ENCODE results near the gene SLC35F3.

SLC35F3 gene

DNA sequence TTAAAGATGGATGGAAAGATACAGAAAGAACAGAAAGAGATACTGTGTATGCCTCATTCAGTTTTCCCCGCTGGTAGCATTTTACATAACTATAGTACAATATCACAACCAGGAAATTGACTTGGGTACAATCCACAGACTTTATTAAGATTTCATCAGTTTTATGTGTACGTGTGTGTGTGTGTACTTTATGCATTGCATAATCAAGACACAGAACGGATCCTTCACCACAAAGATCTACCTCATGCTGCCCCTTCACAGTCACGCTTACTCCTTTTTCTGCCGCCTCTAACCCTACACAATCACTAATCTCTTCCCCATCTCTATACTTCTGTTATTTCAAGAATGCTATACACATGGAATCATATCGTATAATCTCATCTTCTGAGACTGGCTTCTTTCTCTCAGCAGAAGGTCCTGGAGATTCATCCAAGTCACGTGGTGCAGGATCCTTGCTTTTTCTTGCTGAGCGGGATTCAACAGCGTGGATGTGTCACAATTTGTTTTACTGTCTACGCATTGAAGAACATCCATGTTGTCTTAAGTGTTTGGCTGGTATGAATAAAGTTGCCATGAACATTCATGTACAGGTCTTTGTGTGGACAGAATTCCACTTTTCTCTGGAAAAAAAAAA lies 76.7 kb downstream of the SLC35F3 start:
- DNase-seq: peak; percentile 5

DNA sequence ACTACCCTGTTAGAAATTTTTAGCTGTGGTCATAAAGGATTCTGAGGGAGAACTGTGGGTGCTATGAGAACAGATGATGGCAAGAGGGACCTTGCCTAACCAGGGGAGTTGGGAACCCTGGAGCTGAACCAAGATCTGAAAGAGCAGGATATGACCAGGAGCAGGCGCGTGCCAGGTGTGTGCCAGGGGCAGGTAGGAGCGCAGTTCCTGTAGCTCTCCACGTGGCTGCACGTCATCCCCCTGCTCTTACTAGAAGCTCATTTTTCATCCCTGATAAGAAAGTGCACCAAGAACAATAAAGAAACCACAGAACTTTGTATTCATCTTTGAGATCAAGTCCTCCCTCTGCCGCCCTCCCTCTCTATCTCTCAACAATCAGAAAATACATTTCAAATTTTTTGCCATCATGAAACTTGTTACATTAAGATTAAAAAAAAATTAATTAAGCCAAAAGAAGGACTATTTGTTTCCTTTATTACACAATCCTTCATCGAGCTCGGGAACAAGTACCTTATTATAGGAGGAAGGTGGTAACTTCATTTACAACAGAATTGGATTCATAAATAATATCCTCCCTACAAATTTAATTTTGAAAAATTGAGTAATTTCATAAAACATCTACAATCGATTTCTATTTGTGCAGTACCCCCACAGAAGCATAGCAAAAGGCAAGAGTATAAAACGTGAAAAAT lies 78.5 kb downstream of the SLC35F3 start:
- no peak for DNase-seq

DNA sequence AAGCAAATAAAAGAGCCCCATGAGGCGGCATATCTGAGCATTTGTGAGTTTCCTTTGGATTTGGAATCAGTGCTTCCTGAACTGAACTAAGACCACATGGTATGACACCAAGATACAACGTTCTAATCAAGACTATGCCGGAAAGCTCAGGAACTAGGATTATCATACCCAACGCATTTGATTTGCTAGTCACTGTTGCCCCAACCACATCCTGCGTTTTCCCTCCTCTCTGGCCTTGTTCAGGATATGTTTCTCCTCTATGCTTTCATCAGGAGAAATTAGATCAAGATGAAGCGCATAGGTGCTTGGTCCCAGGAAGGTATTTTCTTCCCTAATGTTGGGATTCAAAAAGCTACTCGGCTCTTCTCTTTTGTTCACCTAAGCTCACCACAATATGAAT lies 79.3 kb downstream of the SLC35F3 start:
- DNase-seq: no peak

DNA sequence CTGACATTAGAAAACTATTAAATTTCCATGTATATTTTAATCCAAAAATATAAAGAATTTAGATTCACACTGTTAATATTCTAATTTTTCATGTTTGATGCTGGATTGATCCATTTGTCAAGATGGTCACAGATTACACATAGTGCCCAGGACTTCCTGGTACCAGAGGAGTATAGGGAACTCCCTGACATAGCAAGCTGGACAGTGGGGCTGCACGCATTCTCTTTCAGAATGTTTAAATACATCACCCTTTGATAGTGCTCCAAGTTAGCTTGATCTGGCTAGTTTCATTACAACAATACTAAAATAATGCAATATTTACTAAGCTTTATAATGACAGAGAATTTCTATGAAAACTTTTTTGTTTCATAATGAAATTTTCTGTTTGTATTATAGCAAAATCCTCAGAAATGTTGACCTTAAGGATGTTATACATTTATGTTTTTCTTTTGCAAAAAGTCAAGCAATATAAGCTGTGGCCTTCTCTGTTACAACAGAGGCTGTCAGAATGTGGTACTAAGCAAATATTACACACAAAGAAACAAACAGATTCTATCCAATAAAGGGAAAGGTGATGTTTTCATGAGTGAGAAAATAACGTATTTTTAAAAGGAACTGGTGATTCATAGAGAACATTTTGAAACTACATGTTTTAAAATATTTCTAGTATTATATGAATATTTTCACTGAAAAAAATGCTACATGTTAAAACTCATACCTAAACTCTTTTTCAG lies 84.7 kb downstream of the SLC35F3 start:
- DNase-seq: no peak

DNA sequence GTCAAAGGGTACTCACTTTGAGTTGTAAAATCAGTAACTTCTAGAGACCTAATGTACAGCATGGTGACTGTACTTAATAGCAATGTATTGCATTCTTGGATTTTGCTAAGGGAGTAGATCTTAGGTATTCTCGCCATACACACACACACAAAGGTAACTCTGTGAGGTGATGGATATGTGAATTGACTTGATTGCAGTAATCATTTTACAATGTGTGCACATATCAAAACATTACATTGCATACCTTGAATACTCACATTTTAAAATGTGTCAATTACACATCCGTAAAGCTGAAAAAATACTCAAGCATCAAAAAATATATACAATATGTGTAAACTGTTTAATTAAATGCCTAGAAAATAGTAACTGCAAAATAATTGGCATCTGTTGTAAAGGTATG lies 86.0 kb downstream of the SLC35F3 start:
- DNase-seq: no peak

DNA sequence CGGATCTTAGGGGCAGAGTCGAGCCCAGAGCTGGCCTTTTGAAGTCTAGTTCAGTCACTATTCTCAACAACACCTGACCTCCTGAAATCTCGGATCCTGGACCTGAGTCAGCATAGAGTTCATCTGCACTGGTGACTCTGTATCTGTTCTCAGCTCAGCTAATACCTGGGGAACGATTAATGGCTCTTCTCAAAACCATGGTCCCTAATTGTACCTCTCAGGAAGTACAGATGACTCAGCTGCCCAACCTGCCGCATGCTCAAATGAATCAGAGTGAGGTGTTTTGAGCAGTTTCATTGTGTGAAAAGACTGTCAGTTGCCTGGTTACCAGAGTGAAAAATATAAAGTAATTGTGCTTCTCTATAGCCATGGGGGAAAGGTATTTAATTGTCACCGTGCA lies 89.2 kb downstream of the SLC35F3 start:
- no peak for DNase-seq

DNA sequence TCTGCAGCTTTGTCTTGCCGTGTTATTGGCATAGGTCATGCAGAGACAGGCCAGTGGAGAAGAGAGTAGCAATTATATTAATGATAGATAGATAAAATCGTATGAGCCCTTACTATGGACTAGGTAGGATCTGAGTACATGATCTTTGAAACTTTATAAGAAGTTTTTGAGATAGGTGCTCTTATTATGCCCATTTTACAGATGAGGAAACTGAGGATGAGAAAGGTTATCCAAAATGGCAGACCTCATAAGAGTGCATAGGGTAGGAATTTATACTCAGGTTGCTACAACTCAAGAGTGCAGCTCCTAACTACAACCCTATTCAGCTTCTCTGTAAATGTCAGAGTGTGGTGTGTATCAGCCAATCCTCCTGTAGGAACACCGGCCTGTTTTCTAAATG lies 89.6 kb downstream of the SLC35F3 start:
- no peak for DNase-seq

DNA sequence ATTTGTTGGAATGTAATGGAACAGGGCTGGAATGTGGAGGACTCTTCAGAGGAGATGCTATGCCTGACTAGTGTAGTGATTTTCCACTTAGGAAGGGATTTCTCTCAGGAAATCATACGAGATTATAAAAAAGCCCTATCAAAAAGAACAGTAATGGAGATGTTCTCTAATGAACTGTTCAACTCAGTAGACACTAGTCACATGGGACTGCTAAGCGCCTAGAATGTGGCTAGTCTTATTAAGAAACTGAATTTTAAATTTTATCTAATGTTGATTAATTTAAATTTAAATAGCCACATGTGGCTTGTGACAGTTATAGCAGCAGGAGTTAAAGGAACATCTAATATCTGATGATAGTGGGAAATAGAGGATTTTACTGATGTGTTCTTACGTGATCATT lies 94.0 kb downstream of the SLC35F3 start:
- no peak for DNase-seq

DNA sequence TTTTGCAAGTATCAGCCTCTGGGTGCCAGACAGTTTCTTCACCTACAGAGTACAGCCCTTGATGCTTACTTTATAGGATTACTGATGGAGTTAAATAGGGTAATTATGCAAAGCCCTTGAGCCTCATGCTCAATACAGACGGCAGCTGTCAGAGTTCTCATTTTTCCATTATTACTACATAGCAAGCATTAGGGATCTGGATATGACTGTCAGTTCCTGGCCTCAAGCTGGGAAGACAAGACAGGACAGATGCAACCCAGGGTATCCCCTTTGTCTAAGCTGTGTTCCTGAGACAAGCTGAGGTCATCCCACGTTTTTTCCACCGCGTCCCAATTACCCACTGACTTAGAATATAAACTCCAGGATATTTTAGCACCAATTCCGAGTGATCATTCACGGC lies 94.4 kb downstream of the SLC35F3 start:
- no peak for DNase-seq

DNA sequence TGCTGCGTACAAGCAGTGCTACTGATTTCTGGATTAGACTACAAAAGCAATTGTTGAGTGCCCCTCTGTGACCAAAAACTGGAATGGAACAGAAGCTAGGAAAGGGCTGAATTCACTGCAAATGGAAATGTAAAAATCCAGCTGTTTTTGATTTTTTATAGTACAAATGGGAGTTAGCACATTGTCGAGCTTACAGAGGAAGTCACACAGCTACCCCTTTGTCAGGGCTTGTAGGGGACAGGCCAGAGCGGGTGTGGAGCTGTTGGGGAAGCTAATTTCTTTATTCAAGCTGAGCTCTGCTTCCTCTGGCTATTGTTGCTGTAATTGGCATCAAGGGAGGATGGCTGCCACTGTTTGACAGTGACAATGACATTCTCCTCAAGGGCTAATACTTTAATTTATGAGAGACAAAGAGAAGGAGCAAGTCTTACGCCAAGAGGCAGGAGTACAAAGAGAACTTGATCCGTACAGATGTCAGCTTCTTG lies 96.1 kb downstream of the SLC35F3 start:
- no peak for DNase-seq

DNA sequence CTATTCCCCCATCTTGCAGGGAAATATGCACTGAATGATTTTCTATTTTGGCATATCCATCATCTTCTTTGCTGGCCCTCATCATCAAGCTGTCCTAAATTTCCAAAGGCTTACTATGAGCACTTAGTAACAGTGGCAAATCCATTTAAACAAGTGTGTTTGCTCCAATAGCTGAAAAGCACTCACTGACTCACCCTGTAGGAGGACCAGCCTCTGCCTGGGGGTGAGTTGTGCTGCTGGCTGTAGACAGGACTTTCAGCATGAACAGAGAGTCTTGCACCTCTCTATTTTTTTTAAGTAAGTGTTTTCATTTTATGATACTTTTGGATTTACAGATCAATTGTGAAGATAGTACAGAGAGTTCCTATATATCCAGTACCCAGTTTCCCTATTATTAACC lies 97.3 kb downstream of the SLC35F3 start:
- no peak for DNase-seq

DNA sequence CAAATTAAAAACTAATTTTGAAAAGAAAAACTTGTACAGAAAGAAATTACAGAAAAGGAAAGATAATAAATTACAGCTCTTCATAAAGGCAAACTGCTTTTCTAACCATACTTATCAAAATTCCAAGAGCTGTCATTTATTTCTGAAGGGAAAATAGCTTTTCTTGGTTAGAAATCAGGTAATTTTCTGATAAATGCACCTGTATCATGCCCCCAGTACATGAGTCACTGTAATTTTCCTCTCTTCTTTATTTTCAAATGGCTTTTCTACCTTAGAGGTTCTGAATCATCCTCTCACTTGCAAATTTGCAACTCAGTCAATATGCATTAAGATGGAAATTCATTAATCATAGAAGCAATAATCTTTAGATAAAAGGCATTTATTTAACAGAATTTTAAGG lies 100.1 kb downstream of the SLC35F3 start:
- no peak for DNase-seq

DNA sequence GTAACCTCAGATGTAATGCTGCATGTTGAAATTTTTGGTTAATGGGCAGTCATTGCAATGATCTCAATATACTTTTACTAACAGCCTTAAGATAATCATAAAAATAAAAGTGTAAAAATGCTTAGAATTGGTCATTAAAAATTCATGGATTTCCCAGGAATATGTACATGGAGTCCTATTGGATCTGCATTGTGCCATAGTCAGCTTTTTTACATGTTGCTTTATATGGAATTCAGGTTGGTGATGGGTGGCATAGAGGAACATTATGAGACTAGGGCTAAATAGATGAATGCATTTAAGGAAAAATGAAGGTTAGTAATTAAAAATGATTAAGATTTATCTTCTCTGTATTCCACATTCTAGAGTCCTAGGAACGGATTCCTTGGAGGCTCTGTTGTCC lies 103.2 kb downstream of the SLC35F3 start:
- DNase-seq: no peak

DNA sequence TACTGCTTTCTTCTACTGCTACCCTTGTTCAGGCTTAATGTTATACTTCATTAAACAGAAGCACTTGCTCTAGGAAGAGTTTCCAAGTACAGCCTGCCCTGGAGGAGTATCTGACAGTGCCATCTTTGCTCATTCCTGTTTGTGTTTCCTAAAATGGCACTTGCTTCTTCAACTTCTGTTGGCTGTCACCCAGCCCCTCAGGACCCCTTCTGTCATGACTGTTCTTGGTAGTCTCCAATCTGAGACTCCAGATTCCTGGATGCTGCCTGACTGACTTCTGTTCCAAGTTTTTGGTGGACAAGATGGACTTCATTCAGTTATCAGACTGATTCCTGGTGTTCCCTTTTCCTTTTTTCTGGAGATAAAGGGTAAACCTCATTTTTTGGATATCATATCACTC lies 104.1 kb downstream of the SLC35F3 start:
- no peak for DNase-seq

DNA sequence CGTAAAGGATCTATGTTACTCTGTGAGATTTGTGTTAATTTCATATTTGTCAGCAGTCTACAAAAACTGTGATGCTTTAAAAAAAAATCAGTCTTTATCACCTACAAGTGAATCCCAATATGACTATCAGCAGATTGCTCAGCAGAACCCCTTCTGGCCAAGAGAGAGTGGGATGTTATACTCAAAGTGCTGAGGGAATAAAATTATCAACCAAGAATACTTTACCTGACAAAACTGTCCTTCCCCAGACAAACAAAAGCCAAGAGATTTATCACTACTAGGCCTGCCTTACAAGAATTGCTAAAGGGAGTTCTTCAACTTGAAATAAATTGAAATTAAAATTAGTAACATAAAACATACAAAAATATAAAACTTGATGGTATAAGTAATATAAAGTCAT lies 105.2 kb downstream of the SLC35F3 start:
- DNase-seq: no peak

DNA sequence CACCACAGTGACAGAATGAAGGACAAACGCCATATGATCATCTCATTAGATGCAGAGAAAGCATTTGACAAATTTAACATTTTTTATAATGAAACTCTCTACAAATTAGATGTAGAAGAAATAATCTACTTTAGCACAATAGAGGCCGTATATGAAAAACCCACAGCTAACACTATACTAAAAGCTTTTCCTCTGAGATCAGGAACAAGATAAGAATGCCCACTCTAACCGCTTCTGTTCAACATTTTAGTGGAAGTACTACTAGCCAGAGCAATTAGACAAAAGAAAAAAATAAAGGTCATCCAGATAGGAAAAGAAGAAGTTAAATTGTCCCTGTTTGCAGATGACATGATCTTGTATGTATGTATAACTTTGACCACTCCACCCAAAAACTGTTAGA lies 109.7 kb downstream of the SLC35F3 start:
- peak; percentile 3 for DNase-seq

DNA sequence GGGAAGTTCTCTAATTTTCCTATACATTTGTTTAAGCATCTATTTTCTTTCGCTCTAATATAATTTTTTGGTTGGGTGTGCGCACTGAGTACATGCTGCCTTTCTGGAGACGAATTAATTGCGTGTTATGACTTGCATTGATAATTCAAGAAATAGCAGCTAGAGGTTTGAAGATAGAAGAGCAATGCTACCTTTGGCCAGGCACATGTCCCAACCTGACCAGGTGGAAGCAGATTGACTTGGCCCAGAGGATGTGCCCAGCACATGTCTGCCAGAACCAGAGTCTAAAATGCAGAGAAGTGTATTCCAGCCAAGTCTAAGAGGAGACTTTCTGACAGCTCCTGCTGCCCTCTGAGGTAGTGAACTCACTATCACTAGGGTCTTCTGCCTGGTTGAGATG lies 114.3 kb downstream of the SLC35F3 start:
- DNase-seq: no peak

DNA sequence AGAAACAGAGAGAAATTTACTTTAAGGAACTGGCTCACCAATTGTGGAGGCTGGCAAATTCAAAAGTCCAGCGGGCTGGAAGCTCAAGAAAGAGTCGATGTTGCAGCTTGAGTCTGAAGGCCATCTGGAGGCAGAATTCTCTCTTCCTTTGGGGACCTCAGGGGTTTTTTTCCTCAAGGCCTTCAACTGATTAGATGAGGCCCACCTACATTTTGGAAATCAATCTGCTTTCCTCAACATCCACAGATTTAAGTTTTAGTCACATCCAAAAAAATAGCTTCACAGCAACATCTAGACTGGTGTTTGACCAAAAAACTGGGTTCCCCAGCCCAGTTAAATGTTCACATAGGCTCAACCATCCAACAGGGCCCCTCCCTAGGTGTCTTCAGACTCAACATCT lies 114.9 kb downstream of the SLC35F3 start:
- DNase-seq: no peak

DNA sequence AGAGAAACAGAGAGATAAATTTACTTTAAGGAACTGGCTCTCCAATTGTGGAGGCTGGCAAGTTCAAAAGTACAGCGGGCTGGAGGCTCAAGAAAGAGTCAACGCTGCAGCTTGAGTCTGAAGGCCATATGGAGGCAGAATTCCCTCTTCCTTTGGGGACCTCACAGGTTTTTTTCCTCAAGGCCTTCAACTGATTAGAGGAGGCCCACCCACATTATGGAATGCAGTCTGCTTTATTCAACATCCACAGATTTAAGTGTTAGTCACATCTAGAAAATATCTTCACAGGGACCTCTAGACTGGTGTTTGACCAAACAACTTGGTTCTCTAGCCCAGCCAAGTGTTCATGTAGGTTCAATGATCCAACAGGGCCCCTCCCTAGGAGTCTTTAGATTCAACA lies 117.8 kb downstream of the SLC35F3 start:
- DNase-seq: no peak

DNA sequence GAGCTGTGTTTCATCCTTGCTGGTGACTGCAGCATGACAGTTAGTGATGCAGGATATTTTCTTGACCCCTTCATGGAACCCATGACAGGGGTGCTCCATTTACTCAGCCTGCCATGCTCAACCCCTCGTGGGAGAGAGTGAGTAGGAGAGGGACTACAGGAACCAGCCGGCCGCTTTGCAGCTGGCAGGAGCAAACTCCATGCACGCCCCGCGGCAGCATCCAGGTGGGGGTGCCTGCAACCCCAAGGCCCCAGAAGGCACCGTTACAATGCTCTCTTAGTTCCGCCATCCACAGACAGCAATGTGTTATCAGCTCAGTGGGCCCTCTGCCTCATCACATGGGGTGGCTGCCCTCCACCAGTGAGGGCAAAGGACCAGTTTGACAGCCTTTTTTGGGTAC lies 135.1 kb downstream of the SLC35F3 start:
- no peak for DNase-seq

DNA sequence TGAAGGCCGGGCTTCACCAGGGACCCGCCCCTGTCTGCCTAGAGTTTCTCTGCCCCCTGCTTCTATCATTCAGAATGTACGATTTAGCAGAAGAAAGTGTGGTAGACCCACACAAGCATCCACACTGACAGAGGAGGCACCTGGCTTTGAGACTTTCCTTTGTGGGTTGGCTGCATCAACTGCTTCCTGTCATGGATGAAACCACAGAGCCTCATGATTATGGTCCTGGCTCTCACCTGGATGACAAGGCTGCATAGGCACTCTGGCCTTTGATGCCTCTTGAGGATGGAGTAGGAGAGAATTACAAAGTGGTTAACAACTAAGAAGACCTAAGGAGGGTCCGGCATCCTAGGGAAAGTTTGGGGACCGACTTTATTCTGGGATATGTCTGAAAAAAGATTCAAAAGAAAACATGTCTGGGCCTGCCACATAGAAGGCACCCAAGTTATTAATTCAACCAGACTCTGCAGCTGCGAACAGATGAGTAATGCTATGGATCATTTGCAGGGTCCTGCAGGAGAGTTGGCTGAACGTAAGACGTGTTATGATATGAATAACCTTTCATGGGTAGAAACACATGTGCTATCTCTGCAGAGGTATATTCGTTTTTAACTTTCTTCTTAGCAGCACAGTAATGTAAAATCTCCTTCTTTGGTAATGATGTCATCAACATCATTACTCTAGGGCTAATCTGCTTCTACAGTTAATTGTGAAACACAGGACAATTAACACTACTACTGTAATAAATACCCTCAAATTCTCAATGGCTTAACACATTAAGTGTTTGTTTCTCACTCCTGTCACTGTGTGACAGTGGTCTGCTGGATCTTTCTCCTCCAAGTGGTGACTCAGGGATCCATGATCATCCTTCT lies 136.2 kb downstream of the SLC35F3 start:
- DNase-seq: no peak

DNA sequence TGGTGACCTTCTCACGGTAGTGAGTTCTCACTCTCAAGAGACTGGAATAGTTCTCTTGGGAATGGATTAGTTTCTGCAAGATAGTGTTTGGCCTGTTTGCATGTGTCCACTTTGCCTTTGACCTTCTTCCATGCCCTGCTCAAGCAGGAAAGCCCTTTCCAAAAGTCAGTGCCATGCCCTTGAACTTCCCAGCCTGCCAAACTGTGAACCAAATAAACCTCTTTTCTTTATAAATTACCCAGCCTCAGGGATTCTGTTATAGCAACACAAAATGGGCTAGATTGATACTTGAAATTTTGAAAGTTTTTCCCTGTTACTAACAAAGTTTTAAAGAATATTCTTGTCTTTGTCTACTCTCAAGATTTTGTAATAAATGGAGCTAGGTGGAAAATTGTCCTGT lies 139.6 kb downstream of the SLC35F3 start:
- DNase-seq: no peak

DNA sequence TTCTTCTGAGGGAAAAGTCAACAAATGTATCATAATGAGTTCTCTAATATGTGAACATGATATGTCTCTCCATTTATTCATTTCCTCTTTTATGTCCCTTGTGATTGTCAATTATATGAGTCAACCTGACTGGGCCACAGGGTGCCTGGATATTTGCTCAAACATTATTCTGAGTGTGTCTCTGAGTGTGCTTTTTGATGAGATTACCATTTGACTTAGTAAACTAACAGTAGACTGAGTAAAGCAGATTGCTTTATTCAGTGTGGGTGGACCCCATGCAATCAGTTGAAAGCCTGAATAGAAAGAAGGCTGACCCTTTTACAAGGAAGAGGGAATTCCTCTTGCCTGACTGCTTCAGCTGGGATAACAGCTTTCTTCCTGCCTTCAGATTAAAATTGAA lies 142.6 kb downstream of the SLC35F3 start:
- DNase-seq: no peak
